ENCODE measurements around the gene ARL10.

DNA sequence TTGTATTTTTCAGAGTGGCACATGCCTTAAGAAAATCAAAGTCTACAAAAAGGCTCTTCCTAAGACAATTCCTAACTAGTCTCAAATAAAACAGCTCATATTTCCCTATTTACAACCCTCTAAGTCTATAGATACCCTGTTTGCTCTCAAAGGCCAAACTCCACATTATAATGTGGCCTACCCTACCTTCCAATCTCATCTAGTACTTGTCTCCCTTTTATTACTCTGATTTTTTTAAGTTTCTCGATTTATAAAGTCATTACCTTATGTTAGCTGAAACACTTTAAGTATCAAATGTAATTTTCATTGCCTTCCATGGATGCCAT is 23.2 kb upstream of the ARL10 start:
- TF ChIP-seq POLR2A (IDR thresholded peaks at IDR 0.05), result no peak
- TF ChIP-seq, protein P1, sequence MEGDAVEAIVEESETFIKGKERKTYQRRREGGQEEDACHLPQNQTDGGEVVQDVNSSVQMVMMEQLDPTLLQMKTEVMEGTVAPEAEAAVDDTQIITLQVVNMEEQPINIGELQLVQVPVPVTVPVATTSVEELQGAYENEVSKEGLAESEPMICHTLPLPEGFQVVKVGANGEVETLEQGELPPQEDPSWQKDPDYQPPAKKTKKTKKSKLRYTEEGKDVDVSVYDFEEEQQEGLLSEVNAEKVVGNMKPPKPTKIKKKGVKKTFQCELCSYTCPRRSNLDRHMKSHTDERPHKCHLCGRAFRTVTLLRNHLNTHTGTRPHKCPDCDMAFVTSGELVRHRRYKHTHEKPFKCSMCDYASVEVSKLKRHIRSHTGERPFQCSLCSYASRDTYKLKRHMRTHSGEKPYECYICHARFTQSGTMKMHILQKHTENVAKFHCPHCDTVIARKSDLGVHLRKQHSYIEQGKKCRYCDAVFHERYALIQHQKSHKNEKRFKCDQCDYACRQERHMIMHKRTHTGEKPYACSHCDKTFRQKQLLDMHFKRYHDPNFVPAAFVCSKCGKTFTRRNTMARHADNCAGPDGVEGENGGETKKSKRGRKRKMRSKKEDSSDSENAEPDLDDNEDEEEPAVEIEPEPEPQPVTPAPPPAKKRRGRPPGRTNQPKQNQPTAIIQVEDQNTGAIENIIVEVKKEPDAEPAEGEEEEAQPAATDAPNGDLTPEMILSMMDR (IDR thresholded peaks at IDR 0.05), result no peak
